Hematopoietic multipotent progenitor cell treated with erythropoietin and hydrocortisone succinate and interleukin-3 and kit ligand, for 6 days (in vitro differentiated cells): Measurements from ENCODE around the gene MSL1.

ENCODE experiments used
- DNase-seq: peaks from one replicate; pipeline ENCODE4 v3.0.0-alpha.2; 2015

The MSL1 gene

GRCh38 chr17:40092581-40092980, 29.2 kb upstream of the MSL1 start:
- no peak for DNase-seq

GRCh38 chr17:40093005-40093579, 28.7 kb upstream of the MSL1 start:
- no peak for DNase-seq

DNA sequence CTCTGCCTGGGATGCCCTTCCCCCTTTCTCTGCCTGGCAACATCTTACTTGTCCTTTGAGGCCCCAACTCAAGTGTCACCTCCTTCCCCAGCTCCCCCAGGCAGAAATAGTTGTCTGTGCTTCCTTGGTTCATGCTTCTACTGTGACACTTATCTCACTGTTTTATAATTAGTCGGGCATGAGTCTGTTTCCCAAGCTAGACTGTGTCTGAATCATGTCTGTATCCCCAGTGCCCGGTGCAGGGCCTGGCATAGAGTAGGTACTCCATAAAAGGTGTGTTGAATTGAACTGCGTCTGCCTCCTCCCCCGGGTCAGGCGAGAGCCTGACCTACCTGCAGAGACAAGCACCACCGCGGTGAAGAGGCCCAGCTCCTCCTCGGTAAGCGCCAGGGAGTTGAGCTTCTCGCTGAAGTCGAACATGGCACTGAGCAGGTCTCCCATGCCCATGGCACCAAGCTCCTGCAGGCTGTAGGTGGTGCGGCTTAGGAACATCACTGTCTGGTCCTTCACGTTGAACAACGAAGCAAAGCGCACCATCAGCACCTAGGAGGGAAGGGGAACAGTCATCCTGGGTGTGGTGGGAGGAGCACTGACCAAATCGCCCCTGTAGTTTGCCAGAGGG, 28.1 kb upstream of the MSL1 start:
- no peak for DNase-seq

- DNase-seq, result no peak
Observed at GRCh38 chr17:40094874-40095273, 26.9 kb upstream of the MSL1 start.

- no peak for DNase-seq
Observed at GRCh38 chr17:40095351-40095943, 26.3 kb upstream of the MSL1 start.

DNA sequence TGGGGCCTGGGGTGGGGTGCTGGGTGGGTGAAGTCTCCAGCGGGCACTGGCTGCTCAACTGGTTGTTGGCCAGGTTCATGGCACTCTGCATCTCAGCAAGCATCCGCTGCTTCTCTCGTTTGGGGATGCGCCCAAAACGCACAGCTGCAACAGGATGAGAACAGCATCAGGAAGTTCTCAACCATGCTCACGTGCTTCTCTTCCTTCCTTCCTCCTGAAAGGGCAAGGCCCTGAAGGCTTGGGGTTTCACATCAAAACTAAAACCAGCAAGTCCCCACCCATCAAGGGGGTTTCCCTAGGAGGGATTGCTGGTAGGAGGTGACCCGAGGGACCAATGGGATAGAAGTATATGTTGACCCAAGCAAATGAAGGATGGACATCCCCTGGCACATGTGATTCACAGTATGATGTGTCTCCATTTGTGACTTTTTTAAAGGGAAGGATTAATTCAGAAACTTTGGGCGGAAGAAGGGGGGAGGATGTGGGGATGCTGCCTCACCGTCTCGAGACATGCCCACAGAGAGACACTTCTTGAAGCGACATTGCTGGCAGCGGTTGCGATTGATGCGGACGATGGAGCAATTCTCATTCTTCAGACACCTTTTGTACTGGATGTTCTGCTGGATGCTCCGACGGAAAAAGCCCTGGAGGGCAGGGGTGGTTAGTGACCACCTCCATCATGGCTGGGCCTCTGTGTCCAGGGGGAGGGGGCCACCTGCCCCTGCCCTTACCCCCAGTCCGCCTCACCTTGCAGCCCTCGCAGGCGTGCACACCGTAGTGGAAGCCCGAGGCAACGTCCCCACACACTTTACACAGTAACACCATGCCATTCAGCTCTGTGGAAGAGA, 25.6 kb upstream of the MSL1 start:
- DNase-seq, result no peak

GRCh38 chr17:40097087-40097486, 24.7 kb upstream of the MSL1 start:
- no peak for DNase-seq

GRCh38 chr17:40097931-40098845, 23.6 kb upstream of the MSL1 start:
- DNase-seq, result peak; percentile 40

DNA sequence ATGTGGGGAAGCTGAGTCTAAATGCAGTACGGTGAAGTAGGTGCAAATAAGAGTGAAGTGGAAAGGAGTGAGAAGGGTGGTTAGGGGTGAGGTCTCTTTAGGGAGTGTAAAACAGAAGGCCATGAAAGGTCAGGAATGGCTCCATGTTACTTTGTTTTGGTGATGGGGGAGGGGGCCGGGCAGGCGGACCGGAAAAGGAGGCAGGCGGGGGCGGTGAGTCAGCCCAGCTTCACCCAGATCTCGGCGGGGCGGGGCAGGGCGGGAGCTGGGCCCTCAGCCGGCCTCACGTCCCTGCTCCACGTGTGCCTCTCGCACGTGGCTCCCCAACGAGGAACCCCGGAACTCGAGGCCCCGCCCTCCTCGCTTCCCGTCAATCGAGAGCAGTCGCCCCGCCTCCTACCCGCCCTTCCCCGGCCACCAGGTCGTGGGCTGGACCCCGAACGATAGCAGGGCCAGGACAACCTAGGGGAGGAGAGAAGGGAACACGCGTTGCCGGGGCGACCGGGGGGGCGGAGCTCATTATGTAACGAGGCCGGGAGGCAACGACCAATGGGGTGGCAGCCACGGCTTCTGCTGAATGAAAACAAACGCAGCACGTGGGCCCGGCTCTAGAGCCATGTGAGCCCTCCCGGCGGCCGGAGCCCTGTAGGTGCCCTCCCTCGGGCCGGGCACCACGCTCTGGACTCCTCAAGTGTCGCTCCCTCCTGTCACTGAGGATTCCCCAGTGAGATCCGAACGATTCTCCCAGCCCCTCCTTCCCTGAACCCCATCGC, 22.7 kb upstream of the MSL1 start:
- peak; percentile 99 for DNase-seq

- peak; percentile 55 for DNase-seq
Observed at GRCh38 chr17:40099619-40100418, 22.0 kb upstream of the MSL1 start.

GRCh38 chr17:40100419-40100668, 21.4 kb upstream of the MSL1 start, which contains the start of gene NR1D1:
TSS of gene NR1D1 (minus strand) at chr17:40100589. CDS start at chr17:40100094, 495 bp downstream.
- DNase-seq, result no peak

- peak; percentile 98 for DNase-seq
Observed at GRCh38 chr17:40100669-40101366, 21.0 kb upstream of the MSL1 start.

DNA sequence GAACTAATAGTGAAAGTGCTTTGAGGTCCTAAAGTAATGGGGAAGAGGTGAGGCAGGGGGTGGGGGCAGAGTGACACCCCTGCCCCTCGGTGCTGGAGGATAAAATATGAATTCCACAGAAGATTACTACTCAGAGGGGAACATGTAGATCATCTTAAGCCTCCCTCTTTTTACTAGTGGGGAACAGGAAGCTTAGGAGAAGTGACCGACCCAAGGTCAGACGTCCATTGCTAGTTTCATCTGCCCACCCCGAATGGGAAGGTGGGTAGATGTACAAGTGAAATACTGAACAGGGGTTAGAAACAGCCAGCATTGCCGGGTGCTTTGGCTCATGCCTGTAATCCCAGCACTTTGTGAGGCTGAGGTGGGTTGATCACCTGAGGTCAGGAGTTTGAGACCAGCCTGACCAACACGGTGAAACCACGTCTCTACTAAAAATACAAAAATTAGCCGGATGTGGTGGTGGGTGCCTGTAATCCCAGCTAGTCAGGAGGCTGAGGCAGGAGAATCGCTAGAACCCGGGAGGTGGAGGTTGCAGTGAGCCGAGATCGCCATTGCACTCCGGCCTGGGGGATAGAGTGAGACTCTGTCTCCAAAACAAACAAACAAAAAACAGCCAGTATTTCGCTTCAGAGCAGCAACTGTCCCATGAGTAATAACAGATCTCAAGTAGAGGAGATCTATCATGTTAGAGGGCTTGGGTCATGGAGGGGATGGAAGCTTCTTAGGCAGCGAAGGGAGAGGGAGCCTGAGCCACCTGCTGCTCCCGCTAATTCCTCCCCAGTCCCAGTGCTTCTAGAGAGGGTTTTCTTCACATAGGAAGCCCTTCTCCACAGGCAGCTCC, 20.2 kb upstream of the MSL1 start:
- no peak for DNase-seq

DNA sequence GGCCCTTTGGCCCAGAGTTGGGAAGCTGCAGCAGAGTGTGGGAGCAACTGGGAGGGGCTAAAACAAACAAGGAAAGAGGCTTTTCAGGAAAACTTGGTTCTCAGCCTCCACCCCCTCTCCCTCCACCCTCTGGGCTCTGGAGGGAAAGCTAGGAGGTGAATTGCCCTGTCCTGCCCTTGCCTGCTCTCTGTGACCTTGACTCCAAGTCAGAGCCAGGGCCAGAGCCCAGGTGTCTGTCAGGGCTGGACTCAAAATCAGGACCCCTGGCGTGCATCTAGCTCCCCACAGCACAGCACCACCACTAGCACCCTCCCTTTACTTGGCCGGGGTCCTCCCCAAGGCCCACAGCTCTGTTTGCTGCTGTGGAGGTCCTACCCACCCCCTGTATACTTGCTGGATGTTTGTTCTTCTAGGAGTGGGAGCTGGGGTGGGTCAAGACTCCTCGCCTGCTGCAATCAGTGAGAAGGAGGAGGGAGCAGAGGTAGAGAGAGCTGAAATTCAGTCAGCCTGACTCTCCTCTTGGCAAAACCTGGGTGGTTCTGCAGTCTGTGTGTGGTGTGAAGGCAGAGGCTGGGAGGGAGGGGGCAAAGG, 18.6 kb upstream of the MSL1 start:
- DNase-seq, result no peak

DNA sequence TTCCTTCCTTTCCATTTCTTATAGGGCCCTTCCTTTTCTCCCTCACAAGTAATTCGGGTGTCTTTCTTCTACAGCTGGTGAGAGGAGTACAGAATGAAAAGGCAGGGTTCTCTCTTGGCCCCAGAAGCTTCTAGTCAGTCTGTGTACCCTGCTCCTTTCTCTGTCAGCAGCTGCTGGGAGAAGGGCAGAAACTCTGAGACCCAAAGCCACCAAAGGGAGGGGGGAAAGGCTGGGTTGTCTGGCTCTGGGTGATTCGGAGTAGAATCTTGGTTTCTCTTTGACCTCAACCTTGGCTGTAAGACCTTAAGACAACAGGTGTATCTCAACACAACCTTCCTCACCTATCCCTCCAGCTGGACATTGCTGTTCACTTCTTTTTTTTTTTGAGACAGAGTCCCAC, 18.1 kb upstream of the MSL1 start:
- DNase-seq, result no peak

GRCh38 chr17:40104594-40105486, 16.9 kb upstream of the MSL1 start:
- no peak for DNase-seq

DNA sequence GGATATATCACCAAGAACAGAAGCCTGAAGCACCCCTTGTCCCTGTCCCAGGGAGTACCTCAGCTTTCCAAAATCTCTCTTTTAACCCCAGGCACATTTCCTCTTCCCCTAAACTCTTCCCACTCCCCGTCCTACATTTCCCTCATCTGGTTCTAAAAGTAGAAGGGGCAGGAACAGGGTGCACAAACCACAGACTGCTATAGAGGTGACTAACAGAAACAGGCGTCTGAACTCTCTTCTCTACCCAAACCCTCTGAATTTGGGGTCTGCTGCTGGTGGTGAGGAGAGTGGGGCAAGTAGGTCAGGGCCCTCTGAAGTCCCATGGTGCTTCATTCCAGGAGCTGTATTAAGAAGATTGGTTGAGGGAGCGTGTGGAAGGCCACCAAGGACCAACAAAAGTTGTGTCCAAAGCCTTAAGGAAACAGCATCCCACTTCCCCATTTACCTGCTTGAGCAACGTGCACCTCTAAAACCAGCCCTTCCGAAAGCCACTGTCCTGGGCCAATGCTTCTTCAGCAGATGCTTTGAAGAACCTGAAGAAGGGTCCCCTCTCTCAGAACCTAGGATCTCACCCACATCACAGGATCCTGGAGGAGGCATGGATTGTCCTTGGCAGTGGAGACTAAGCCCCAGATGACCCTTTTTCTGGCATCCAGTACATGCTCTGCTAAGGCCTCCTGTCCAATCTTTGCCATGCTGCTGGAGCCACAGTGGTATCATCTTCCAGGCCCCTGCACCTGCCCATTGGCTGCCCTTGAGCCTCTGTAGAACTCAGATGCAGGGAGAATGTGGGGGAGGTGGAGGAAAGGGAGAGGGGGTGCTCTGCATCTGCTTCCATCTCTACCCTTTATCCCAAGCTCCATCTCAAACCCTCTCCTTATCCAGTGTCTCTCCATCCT, 15.7 kb upstream of the MSL1 start:
- no peak for DNase-seq
